ENCODE results near the gene JAKMIP1. TPM values are rescaled to one million over a fixed set of nuclear protein-coding genes. Genes with fewer than 3 reads are reported as not detected.

Gene JAKMIP1
- total RNA-seq: not detected in 2 replicates

GRCh38 chr4:6200011-6200921, at the start of gene JAKMIP1:
JAKMIP1 (minus strand) TSS chr4:6200549; CDS start chr4:6112850, 87,699 bp downstream.

GRCh38 chr4:6018331-6018730, 182.0 kb downstream of the JAKMIP1 start, which contains the start of gene C4orf50:
C4orf50 (minus strand) TSS chr4:6018431.

Other genes starting within 250 kb of the JAKMIP1 start
- under 0.01 TPM in 1 of 2 replicates, not detected in the other for gene C4orf50, start 182.1 kb downstream of the JAKMIP1 start, total RNA-seq
- 7.0 and 10.1 TPM in 2 replicates for gene WFS1, start 69.3 kb upstream of the JAKMIP1 start, total RNA-seq